A549 (cell line): ENCODE data around the gene ADCK2. TPM values are rescaled to one million over a fixed set of nuclear protein-coding genes. Genes with fewer than 3 reads are reported as not detected.
"Not testable (repeated sequence)": the region's sequence is repeated elsewhere in the genome, so short reads cannot be mapped to it uniquely, and the experiment has no call there.

Experiments
- ATAC-seq, 2 experiments: fragments of 200-7000 bp in 1 of 2; fragments of >200 bp in 1 of 2; cut with Nextera tagmentation in 1 of 2; cut with Tn5 transposase in 1 of 2; 3 replicates each; pipeline versions ENCODE4 v1.8.0 to v1.9.1; 2018 to 2020; ENCODE audit warnings: mild to moderate bottlenecking in 1 of 2, moderate library complexity in 1 of 2
- CTCF ChIA-PET: fragments of 300-600 bp; sonication (Branson Sonifier 250); formaldehyde crosslinking; extraction: SDS; loops from one replicate; lab custom pipeline; 2021; ENCODE audit warnings: antibody characterized with exemption, inconsistent platforms; lab: Yijun Ruan, JAX
- POLR2A ChIA-PET: fragments of 350-600 bp; formaldehyde crosslinking; extraction: SDS; loops from one replicate; lab custom pipeline; 2021; ENCODE audit warnings: antibody characterized with exemption, inconsistent platforms; lab: Yijun Ruan, JAX
- DNase-seq, 2 experiments: peaks; one replicate each; pipeline versions ENCODE4 v3.0.0 to v3.0.0-alpha.2; 2011 to 2016; ENCODE audit warnings: low read depth in 1 of 2, low spot score in 1 of 2
- FAIRE-seq: peaks from 2 replicates; lab custom pipeline; 2011; peaks lifted over from hg19 to GRCh38; lab: Jason Lieb, UNC
- H3K27ac ChIP-seq, 2 experiments: fragments of >200 bp; sonication (Bioruptor Twin); formaldehyde crosslinking; 3 replicates each; pipeline ENCODE4 v1.5.1; 2016 to 2017
- H3K4me1 ChIP-seq: fragments of >200 bp; sonication (Bioruptor Twin); formaldehyde crosslinking; 3 replicates; pipeline ENCODE4 v1.6.1; 2016
- H3K4me2 ChIP-seq: fragments of >200 bp; sonication (Bioruptor Twin); formaldehyde crosslinking; 3 replicates; pipeline ENCODE4 v1.6.1; 2016
- H3K4me3 ChIP-seq: fragments of >200 bp; sonication (Bioruptor Twin); formaldehyde crosslinking; 3 replicates; pipeline ENCODE4 v1.5.1; 2016
- H3K9me3 ChIP-seq: fragments of >200 bp; sonication (Bioruptor Twin); formaldehyde crosslinking; 3 replicates; pipeline ENCODE4 v1.6.1; 2016
- CHD2 ChIP-seq: fragments of 150-350 bp; IDR thresholded peaks from 2 replicates; pipeline ENCODE4 v1.6.1; 2014; ENCODE audit warnings: low read length; ENCODE audit not compliant: partially characterized antibody
- CHD4 ChIP-seq: fragments of 200-600 bp; sonication (generic); IDR thresholded peaks from 2 replicates; pipeline ENCODE4 v1.6.1; 2016; ENCODE audit warnings: antibody characterized with exemption, mild to moderate bottlenecking, borderline replicate concordance
- EP300 ChIP-seq, 2 experiments: fragments of >200 bp; sonication (Bioruptor Twin); formaldehyde crosslinking; IDR thresholded peaks; 2 replicates in 1 of 2; 3 replicates in 1 of 2; pipeline ENCODE4 v1.6.1; 2016 to 2017
- GATA3 ChIP-seq: IDR thresholded peaks from 2 replicates; pipeline ENCODE4 v1.6.1; 2012; ENCODE audit warnings: borderline replicate concordance
- HOXA7 ChIP-seq: fragments of 250-450 bp; sonication (Bioruptor Pico); IDR thresholded peaks from 2 replicates; pipeline ENCODE4 v1.5.0; 2020; ENCODE audit warnings: mild to moderate bottlenecking, moderate library complexity
- HOXB5 ChIP-seq: fragments of 250-450 bp; sonication (Bioruptor Pico); IDR thresholded peaks from 2 replicates; pipeline ENCODE4 v1.5.0; 2020; ENCODE audit warnings: mild to moderate bottlenecking, moderate library complexity
- JUN ChIP-seq, 2 experiments: fragments of >200 bp; sonication (Bioruptor Twin); formaldehyde crosslinking; IDR thresholded peaks; 2 replicates in 1 of 2; 3 replicates in 1 of 2; pipeline ENCODE4 v1.6.1; 2016 to 2017
- JUNB ChIP-seq: fragments of >200 bp; sonication (Bioruptor Twin); formaldehyde crosslinking; IDR thresholded peaks from 2 replicates; pipeline ENCODE4 v1.6.1; 2016
- MAFK ChIP-seq: fragments of 450-650 bp; IDR thresholded peaks from 2 replicates; pipeline ENCODE4 v1.6.1; 2014; ENCODE audit not compliant: partially characterized antibody
- MAZ ChIP-seq: fragments of 150-350 bp; IDR thresholded peaks from 2 replicates; pipeline ENCODE4 v1.6.1; 2014; ENCODE audit warnings: antibody characterized with exemption, low read depth, low read length, borderline replicate concordance
- NFE2L2 ChIP-seq: fragments of 150-350 bp; conservative IDR thresholded peaks from 2 replicates; pipeline ENCODE4 v1.6.1; 2014; ENCODE audit warnings: low read length
- NPAS2 ChIP-seq: fragments of 250-450 bp; sonication (Bioruptor Pico); IDR thresholded peaks from 2 replicates; pipeline ENCODE4 v1.8.0; 2022; ENCODE audit warnings: mild to moderate bottlenecking, moderate library complexity, borderline replicate concordance
- NR3C1 ChIP-seq: fragments of >200 bp; sonication (Bioruptor Twin); formaldehyde crosslinking; IDR thresholded peaks from 3 replicates; pipeline ENCODE4 v1.6.1; 2017
- PHF8 ChIP-seq: fragments of 200-600 bp; sonication (generic); IDR thresholded peaks from 2 replicates; pipeline ENCODE4 v1.6.1; 2016; ENCODE audit warnings: low read depth, mild to moderate bottlenecking, antibody characterized with exemption, moderate library complexity, borderline replicate concordance
- RAD21 ChIP-seq, 2 experiments: fragments of >200 bp in 1 of 2; sonication (Bioruptor Twin) in 1 of 2; formaldehyde crosslinking in 1 of 2; IDR thresholded peaks in 1 of 2; conservative IDR thresholded peaks in 1 of 2; 2 replicates in 1 of 2; 3 replicates in 1 of 2; pipeline ENCODE4 v1.6.1; 2012 to 2018; ENCODE audit warnings: inconsistent platforms in 1 of 2
- RCOR1 ChIP-seq: fragments of 150-350 bp; IDR thresholded peaks from 2 replicates; pipeline ENCODE4 v1.6.1; 2014; ENCODE audit warnings: antibody characterized with exemption, low read length, low read depth
- SMC3 ChIP-seq: fragments of >200 bp; sonication (Bioruptor Twin); formaldehyde crosslinking; IDR thresholded peaks from 3 replicates; pipeline ENCODE4 v1.6.1; 2018; ENCODE audit warnings: inconsistent platforms
- SREBF2 ChIP-seq: fragments of 450-650 bp; IDR thresholded peaks from 2 replicates; pipeline ENCODE4 v1.6.1; 2014; ENCODE audit warnings: mild to moderate bottlenecking, moderate library complexity
- TP53 ChIP-seq: fragments of 250-450 bp; sonication (Bioruptor Pico); IDR thresholded peaks from 2 replicates; pipeline ENCODE4 v1.5.0; 2021; ENCODE audit warnings: mild to moderate bottlenecking, moderate library complexity
- ZFP36 ChIP-seq: fragments of 450-650 bp; IDR thresholded peaks from 2 replicates; pipeline ENCODE4 v1.6.1; 2014; ENCODE audit warnings: borderline replicate concordance; ENCODE audit not compliant: partially characterized antibody
- ZNF302 ChIP-seq: fragments of 250-450 bp; sonication (Bioruptor Pico); IDR thresholded peaks from 2 replicates; pipeline ENCODE4 v1.9.0; 2021; ENCODE audit warnings: inconsistent platforms, mild to moderate bottlenecking, moderate library complexity
- WGBS: methylation state at CpG from one replicate; pipeline ENCODE4 v1.1.6; 2017; ENCODE audit errors: missing lambda C conversion rate; 5-methylcytosine and 5-hydroxymethylcytosine counted together
- polyA plus RNA-seq, 4 experiments: library from polyadenylated mRNA; depleted of rRNA in 3 of 4; stranded (reverse); fragments of >200 nt; fragmentation: RNase III in 1 of 4; extraction: RNeasy Plus Mini Kit Qiagen cat#74134 plus additional on column Dnase treatment in 1 of 4; gene quantifications; 2 replicates in 3 of 4; 3 replicates in 1 of 4; pipeline ENCODE4 v1.2.3, GENCODE V29; 2011 to 2017
- TF ChIP-seq, protein P1 (sequence below): fragments of 250-450 bp; sonication (Bioruptor Pico); IDR thresholded peaks from 2 replicates; pipeline ENCODE4 v1.5.0; 2020; ENCODE audit warnings: low read depth, mild to moderate bottlenecking, moderate library complexity
- TF ChIP-seq, protein P2 (sequence below): fragments of 450-650 bp; IDR thresholded peaks from 2 replicates; pipeline ENCODE4 v1.6.1; 2014; ENCODE audit warnings: antibody characterized with exemption
- TF ChIP-seq, protein P3 (sequence below): fragments of 200-600 bp; sonication (generic); IDR thresholded peaks from 2 replicates; pipeline ENCODE4 v1.6.1; 2016; ENCODE audit warnings: antibody characterized with exemption, mild to moderate bottlenecking, moderate library complexity
- TF ChIP-seq, protein P4 (sequence below): fragments of 250-450 bp; sonication (Bioruptor Pico); IDR thresholded peaks from 2 replicates; pipeline ENCODE4 v1.5.0; 2021; ENCODE audit warnings: mild to moderate bottlenecking, moderate library complexity, borderline replicate concordance

The ADCK2 gene
- polyA plus RNA-seq, 2 of the 4 experiments (the other 2 are of a cell fraction): 13.1 to 13.9 TPM

DNA sequence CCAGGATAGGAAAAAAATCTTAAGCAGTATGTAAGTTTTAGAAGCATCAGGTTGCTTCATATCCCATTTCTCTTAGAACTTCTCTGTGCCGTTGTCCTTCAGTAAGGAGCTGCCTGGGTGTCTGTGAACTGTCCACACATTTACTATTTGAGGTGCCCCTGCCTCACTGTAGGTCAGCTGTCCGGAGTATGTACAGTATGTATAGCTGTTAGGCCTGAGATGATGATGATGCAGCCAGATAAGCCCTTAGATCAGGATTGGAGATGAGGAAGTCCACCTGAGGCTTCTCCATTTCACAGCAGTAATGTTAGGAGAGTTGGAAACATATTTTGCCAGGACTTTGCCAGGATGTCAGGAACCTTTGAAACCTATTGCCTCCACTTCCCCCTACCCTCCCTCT is 31.5 kb downstream of the ADCK2 start:
- Histone ChIP-seq H3K4me3 (no peak overlapping the region), H3K9me3 (no peaks in the 10 kb centered on the region), H3K4me1 (no peaks in the 10 kb centered on the region), H3K4me2 (no peak overlapping the region), H3K27ac (no peak overlapping the region)
- DNase-seq: no peak
- no peak for ATAC-seq
- 94% methylated on average over 2 of the region's 2 CpGs for WGBS
- TF ChIP-seq SREBF2 (no peak), NR3C1 (no peak), CHD2 (no peak), MAZ (no peak), ZNF302 (no peak), NPAS2 (CRISPR knock-in tag) (no peak), TP53 (CRISPR knock-in tag) (no peak), JUNB (no peak), CHD4 (no peak), HOXB5 (CRISPR knock-in tag) (no peak), EP300 (IDR thresholded peaks at IDR 0.05) (no peak), NFE2L2 (no peak), GATA3 (no peak)
- TF ChIP-seq, protein P1, sequence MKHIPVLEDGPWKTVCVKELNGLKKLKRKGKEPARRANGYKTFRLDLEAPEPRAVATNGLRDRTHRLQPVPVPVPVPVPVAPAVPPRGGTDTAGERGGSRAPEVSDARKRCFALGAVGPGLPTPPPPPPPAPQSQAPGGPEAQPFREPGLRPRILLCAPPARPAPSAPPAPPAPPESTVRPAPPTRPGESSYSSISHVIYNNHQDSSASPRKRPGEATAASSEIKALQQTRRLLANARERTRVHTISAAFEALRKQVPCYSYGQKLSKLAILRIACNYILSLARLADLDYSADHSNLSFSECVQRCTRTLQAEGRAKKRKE (CRISPR knock-in tag): no peak
- TF ChIP-seq, protein P2, sequence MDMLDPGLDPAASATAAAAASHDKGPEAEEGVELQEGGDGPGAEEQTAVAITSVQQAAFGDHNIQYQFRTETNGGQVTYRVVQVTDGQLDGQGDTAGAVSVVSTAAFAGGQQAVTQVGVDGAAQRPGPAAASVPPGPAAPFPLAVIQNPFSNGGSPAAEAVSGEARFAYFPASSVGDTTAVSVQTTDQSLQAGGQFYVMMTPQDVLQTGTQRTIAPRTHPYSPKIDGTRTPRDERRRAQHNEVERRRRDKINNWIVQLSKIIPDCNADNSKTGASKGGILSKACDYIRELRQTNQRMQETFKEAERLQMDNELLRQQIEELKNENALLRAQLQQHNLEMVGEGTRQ: no peak
- FAIRE-seq: no peak
- ChIA-PET POLR2A (no interaction called here), CTCF (no interaction called here)

DNA sequence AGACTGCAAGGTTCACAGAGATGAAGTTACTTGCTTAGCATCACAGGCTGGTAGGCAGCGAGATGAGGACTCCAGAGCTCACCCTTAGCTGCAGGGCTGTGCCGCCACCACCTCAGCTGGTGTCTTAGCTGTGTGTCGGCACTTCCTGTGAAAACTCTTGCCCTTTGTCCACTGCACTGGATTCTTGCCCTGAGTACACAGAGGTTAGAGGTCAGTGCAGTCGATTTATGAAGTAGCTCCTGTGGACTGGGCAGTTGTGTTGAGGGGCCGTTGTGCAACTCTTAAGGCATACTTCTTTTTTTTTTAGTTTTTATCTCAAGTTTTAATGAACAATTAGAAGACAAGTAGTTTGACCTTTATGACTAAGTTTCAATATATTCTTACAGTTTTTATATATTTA is 34.4 kb downstream of the ADCK2 start:
- H3K27ac ChIP-seq: no peak overlapping the region
- ChIA-PET POLR2A (no interaction called here), CTCF (interaction anchor here (0.8 kb wide), 1 partner anchor 13 kb away, joined by 3 read pairs; no protein-coding TSS in a partner anchor)
- no peak for TF ChIP-seq RCOR1
- TF ChIP-seq, protein P3, sequence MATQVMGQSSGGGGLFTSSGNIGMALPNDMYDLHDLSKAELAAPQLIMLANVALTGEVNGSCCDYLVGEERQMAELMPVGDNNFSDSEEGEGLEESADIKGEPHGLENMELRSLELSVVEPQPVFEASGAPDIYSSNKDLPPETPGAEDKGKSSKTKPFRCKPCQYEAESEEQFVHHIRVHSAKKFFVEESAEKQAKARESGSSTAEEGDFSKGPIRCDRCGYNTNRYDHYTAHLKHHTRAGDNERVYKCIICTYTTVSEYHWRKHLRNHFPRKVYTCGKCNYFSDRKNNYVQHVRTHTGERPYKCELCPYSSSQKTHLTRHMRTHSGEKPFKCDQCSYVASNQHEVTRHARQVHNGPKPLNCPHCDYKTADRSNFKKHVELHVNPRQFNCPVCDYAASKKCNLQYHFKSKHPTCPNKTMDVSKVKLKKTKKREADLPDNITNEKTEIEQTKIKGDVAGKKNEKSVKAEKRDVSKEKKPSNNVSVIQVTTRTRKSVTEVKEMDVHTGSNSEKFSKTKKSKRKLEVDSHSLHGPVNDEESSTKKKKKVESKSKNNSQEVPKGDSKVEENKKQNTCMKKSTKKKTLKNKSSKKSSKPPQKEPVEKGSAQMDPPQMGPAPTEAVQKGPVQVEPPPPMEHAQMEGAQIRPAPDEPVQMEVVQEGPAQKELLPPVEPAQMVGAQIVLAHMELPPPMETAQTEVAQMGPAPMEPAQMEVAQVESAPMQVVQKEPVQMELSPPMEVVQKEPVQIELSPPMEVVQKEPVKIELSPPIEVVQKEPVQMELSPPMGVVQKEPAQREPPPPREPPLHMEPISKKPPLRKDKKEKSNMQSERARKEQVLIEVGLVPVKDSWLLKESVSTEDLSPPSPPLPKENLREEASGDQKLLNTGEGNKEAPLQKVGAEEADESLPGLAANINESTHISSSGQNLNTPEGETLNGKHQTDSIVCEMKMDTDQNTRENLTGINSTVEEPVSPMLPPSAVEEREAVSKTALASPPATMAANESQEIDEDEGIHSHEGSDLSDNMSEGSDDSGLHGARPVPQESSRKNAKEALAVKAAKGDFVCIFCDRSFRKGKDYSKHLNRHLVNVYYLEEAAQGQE: no peak
- TF ChIP-seq RAD21 (conservative IDR thresholded peaks at IDR 0.05 in 1 of 2, IDR thresholded peaks at IDR 0.05 in 1 of 2): no peak
- TF ChIP-seq GATA3: no peak
- no peak for TF ChIP-seq PHF8
- TF ChIP-seq MAFK: no peak
- TF ChIP-seq JUN (IDR thresholded peaks at IDR 0.05): no peak
- TF ChIP-seq SMC3: no peak
- no peak for TF ChIP-seq NPAS2 (CRISPR knock-in tag)
- no peak for TF ChIP-seq HOXA7
- TF ChIP-seq, protein P4, sequence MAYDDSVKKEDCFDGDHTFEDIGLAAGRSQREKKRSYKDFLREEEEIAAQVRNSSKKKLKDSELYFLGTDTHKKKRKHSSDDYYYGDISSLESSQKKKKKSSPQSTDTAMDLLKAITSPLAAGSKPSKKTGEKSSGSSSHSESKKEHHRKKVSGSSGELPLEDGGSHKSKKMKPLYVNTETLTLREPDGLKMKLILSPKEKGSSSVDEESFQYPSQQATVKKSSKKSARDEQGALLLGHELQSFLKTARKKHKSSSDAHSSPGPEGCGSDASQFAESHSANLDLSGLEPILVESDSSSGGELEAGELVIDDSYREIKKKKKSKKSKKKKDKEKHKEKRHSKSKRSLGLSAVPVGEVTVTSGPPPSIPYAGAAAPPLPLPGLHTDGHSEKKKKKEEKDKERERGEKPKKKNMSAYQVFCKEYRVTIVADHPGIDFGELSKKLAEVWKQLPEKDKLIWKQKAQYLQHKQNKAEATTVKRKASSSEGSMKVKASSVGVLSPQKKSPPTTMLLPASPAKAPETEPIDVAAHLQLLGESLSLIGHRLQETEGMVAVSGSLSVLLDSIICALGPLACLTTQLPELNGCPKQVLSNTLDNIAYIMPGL: no peak
- no peak for TF ChIP-seq ZFP36
- no peaks in the 10 kb centered on the region for H3K9me3 ChIP-seq
- H3K4me2 ChIP-seq: no peak overlapping the region
- FAIRE-seq (no peak), ATAC-seq (no peak), DNase-seq (no peak)
- 92% methylated on average over 5 of the region's 5 CpGs for WGBS
- H3K4me3 ChIP-seq: no peak overlapping the region
- no peaks in the 10 kb centered on the region for H3K4me1 ChIP-seq

DNA sequence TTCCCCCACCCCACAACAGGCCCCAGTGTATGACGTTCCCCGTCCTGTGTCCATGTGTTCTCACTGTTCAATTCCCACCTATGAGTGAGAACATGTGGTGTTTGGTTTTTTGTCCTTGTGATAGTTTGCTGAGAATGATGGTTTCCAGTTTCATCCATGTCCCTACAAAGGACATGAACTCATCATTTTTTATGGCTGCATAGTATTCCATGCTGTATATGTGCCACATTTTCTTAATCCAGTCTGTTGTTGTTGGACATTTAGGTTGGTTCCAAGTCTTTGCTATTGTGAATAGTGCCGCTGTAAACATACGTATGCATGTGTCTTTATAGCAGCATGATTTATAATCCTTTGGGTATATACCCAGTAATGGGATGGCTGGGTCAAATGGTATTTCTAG is 36.0 kb downstream of the ADCK2 start:
- H3K4me2 ChIP-seq, POLR2A ChIA-PET, FAIRE-seq, DNase-seq, ATAC-seq, CTCF ChIA-PET, H3K27ac ChIP-seq, H3K4me1 ChIP-seq, H3K9me3 ChIP-seq, H3K4me3 ChIP-seq: not testable (repeated sequence)
- WGBS: 80% methylated on average over 4 of the region's 4 CpGs

DNA sequence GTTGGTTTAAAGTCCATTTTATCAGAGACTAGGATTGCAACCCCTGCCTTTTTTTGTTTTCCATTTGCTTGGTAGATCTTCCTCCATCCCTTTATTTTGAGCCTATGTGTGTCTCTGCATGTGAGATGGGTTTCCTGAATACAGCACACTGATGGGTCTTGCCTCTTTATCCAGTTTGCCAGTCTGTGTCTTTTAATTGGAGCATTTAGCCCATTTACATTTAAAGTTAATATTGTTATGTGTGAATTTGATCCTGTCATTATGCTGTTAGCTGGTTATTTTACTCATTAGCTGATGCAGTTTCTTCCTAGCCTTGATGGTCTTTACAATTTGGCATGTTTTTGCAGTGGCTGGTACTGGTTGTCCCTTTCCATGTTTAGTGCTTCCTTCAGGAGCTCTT is 39.6 kb downstream of the ADCK2 start:
- DNase-seq, POLR2A ChIA-PET, CTCF ChIA-PET, H3K4me3 ChIP-seq, ATAC-seq, H3K4me2 ChIP-seq, H3K4me1 ChIP-seq, FAIRE-seq, H3K27ac ChIP-seq, H3K9me3 ChIP-seq: not testable (repeated sequence)
